DLD1 (cell line): Measurements from ENCODE around the gene CHD3.

Experiments used
- in situ Hi-C: cut with HindIII; loops from 2 replicates; pipeline ENCODE4 v1.10.0; 2017; ENCODE audit warnings: low sequenced_read_pairs

The CHD3 gene

GRCh38 chr17:7893187-7893880 is 4.7 kb downstream of the CHD3 start:
- in situ Hi-C loops = no loop called here

- in situ Hi-C loops = no loop called here
These were observed 5.6 kb downstream of the CHD3 start for GRCh38 chr17:7894226-7894625.

DNA sequence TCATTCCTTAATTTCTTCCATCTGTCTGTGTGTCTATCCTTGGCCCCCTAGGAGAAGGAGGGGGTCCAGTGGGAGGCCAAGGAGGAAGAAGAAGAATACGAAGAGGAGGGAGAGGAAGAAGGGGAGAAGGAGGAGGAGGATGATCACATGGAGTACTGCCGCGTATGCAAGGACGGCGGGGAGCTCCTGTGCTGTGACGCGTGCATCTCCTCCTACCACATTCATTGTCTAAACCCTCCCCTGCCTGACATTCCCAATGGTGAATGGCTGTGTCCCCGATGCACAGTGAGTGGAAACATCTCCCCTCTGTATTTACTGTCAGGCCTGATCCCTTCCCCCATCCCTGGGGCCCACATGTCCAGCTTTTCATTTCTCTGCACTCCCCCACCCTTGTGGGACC is 6.3 kb downstream of the CHD3 start:
- in situ Hi-C loops = no loop called here

DNA sequence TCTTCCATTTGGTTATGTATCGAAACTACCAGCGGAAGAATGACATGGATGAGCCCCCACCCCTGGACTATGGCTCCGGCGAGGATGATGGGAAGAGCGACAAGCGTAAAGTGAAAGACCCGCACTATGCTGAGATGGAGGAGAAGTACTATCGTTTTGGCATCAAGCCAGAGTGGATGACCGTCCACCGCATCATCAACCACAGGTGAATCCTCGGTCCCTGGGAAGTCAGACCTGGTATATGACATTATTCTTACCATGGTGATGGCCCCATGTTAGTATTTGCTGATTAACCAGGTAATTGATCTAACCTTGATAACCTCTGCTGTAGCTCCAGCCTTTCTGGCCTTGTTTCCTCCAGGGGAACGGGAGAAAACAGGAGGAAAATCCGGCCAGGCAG is 8.5 kb downstream of the CHD3 start:
- in situ Hi-C loops = no loop called here

GRCh38 chr17:7897773-7898172 is 9.2 kb downstream of the CHD3 start:
- in situ Hi-C loops = no loop called here

DNA sequence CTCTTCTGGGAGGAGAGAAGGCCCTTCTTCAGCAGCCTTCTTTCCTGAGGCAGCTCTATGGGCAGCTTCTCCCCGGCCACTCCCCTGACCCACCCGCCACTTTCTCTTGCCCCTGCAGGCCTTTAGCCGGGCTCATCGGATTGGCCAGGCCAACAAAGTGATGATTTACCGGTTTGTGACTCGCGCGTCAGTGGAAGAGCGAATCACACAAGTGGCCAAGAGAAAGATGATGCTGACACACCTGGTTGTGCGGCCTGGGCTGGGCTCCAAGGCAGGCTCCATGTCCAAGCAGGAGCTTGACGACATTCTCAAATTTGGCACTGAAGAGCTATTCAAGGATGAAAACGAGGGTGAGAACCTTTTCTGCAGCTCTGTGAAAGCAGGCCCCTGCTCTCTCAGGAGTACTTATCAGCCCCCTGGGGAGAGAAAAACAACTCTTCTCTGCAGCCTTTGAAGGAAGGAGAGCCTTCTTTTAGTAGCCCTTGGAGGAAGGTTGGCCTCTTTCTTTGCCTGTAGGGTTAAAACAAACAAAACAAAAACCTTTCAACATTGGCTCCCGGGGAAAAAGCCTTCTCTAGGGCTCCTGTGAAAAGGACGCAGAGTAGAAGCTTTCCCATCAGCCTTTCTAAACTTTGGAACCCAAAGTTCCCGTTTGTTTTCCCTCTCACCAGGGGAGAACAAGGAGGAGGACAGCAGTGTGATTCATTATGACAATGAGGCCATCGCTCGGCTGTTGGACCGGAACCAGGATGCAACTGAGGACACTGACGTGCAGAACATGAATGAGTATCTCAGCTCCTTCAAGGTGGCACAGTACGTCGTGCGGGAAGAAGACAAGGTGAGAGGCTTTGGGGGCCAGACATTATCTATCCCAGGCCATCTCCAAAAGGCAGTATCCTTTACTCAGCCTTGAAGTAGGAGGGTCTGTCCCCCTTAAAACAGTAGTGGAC is 14.8 kb downstream of the CHD3 start:
- in situ Hi-C loops = no loop called here

DNA sequence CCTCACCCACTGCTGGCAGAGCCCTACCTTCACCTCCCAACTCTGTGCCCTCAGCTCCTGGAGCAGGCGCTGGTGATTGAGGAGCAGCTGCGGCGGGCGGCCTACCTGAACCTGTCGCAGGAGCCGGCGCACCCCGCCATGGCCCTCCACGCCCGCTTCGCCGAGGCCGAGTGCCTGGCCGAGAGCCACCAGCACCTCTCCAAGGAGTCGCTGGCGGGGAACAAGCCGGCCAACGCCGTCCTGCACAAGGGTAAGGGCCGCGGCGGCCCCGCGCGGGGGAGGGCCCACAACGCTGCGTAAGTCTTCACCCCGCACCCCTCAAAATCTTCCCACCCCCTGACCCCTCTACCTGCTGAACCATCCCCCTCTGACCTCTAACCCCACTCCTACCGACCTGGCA is 20.5 kb downstream of the CHD3 start:
- in situ Hi-C loops = no loop called here

DNA sequence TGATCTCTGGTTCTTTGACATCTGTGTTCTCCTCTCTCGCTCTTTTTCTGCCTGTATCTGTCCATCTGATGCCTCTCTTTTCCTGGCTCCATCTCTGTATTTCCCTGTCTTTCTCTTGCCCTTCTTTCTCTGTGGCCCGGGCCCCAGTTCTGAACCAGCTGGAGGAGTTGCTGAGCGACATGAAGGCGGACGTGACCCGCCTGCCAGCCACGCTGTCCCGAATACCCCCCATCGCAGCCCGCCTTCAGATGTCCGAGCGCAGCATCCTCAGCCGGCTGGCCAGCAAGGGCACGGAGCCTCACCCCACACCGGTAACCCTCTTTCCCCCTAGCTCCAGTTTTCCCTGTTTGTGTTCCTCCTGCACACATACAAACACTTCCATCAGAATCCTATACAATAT is 21.7 kb downstream of the CHD3 start:
- in situ Hi-C loops = no loop called here

DNA sequence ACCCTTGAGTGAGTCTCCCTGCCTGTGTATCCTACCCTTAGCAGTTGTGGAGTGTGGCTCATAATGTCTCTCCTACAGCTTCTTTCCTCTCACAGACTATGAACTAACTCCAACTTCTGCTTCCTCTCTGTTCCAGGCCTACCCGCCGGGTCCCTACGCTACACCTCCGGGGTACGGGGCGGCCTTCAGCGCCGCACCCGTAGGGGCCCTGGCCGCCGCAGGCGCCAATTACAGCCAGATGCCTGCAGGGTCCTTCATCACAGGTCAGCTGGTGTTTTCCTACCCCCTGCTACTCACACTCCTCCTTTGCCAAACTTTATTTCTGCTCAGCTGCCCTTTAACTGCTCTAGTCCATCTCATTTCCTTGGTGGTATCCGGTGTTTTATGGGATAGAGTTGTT is 22.1 kb downstream of the CHD3 start:
- in situ Hi-C loops = no loop called here

DNA sequence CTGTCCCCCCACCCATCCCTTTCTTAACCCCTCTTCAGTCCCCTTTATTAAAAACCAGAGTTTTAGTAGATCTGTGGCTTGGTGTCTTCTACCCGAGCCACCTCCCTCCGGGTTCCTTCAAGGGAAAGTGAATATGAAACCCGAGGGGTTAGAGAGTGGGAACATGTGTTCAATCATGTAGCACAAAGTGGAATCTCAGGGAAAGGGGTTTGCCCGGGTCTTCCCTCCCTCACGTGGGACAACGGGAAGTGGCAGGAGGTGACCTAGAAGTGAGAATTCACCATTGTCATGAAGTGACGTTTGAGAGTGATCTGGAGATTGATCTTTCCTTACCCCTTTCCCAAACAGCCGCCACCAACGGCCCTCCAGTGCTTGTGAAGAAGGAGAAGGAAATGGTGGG is 22.5 kb downstream of the CHD3 start:
- in situ Hi-C loops = no loop called here

- in situ Hi-C loops = no loop called here
These were observed 24.4 kb downstream of the CHD3 start for GRCh38 chr17:7912927-7913524.

GRCh38 chr17:7915179-7915610 is 26.6 kb downstream of the CHD3 start:
- in situ Hi-C loops = no loop called here

DNA sequence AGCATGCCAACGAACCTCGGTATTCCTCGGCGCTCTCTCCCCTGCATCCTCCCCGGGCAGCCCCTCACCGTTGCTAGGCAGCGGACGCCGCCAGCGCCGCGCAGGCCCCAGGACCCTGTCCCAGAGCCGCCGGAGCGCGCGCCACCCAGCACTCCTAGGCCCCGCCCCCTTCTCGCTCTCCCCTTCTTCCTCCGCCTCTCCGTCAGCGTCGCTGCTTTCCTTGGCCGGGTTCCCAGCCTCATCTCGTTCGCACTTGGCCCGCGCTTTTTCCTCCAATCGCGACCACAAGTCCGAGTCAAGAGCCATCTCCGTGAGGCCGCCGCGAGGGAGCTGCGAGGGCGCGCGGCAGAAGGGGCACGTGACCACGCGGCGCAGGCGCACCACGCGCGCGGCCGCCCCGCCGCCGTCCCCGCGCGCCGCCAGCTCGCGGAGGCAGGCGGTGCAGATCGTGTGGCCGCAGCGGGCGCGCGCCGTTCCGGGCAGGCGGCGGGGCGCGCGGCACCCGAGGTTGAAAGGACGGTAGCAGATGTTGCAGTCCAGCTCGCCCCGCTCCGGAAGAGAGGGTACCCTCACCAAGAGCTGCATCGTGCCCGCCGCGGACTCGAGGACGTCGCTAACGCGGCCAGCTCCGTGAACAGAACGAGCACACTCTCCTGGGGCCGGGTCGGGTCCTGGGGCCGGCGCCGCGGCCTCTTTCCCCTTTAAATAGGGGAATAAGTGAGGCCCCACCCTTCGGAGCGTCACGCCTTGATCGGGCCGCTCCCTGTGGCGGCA is 27.2 kb downstream of the CHD3 start, which contains the start of gene RNF227:
TSS of gene RNF227 (minus strand) at position 679 of the 774 bp plus-strand sequence. CDS start at position 585, 94 bp downstream.
- in situ Hi-C loops = no loop called here

DNA sequence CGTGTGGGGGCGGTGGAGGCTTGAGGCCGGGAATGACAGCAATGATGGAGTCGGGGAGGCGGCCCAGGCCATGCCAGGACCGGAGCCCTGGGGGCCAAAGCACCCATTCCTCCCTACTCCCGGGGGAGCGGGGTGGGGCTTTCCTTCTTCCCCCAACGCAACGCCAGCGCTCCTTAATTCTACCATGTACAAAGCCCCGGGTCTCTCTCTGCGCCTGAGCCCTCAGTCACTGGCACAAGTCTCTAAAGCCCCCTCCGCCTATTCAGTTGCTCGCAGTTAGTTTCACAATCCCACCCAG is 27.7 kb downstream of the CHD3 start:
- in situ Hi-C loops = no loop called here

DNA sequence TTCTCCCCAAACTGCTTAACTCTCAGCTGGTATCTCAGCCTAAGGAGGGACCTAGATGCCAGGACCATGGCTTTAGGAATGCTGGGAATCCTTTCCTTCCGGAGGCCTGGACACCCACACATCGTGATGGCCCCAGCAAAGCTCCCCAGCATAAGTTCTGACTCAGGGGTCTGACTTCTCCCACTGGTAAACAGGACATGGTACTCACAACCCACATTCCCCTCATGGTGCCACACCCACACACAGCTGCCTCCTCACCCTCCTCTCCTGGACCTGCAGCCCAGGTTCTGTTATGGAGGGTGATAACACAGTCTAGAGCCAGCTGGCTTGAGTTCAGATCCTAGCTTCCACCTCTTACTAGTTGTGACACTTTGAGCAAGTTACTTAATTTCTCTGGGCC is 28.2 kb downstream of the CHD3 start:
- in situ Hi-C loops = no loop called here

- in situ Hi-C loops = no loop called here
These were observed 33.8 kb downstream of the CHD3 start for GRCh38 chr17:7922269-7922844.

- in situ Hi-C loops = no loop called here
These were observed 34.4 kb downstream of the CHD3 start for GRCh38 chr17:7922845-7923628.

GRCh38 chr17:7927596-7927995 is 39.0 kb downstream of the CHD3 start:
- in situ Hi-C loops = no loop called here

GRCh38 chr17:7929158-7930023 is 40.8 kb downstream of the CHD3 start, which contains the start of gene KCNAB3:
TSS of gene KCNAB3 (minus strand) at chr17:7929856. CDS start at chr17:7929435, 421 bp downstream.
- in situ Hi-C loops = no loop called here
